ENCODE measurements around the gene TNFRSF9.

GRCh38 chr1:7868070-7868780 is 72.4 kb downstream of the TNFRSF9 start:
- TF ChIP-seq POLR2A (IDR thresholded peaks at IDR 0.05; ENCODE audit: low read length) (no peak), JUN (IDR thresholded peaks at IDR 0.05) (no peak), CTCF (IDR thresholded peaks at IDR 0.05) (no peak), EHMT2 (IDR thresholded peaks at IDR 0.05; ENCODE audit: low read depth) (no peak), HDAC2 (IDR thresholded peaks at IDR 0.05) (no peak), RFX5 (IDR thresholded peaks at IDR 0.05) (no peak), RARB (CRISPR knock-in tag; IDR thresholded peaks at IDR 0.05) (no peak), ZC3H11A (IDR thresholded peaks at IDR 0.05) (no peak), EP300 (IDR thresholded peaks at IDR 0.05) (no peak), ZSCAN20 (CRISPR knock-in tag; IDR thresholded peaks at IDR 0.05) (no peak), ESRRA (IDR thresholded peaks at IDR 0.05; ENCODE audit: borderline replicate concordance, low read length) (no peak), REST (IDR thresholded peaks at IDR 0.05) (no peak), MAX (IDR thresholded peaks at IDR 0.05) (no peak), EHF (CRISPR knock-in tag; IDR thresholded peaks at IDR 0.05) (no peak)

Measured in A549 (cell line).